ENCODE data around the gene SYS1. TPM values are rescaled to one million over a fixed set of nuclear protein-coding genes. Genes with fewer than 3 reads are reported as not detected.

Gene SYS1
- total and polyA plus RNA-seq, 2 donors (not counting 3 experiments of a cell fraction or from before 2014, with no cell fraction given): 27.4 to 79.6 TPM

DNA sequence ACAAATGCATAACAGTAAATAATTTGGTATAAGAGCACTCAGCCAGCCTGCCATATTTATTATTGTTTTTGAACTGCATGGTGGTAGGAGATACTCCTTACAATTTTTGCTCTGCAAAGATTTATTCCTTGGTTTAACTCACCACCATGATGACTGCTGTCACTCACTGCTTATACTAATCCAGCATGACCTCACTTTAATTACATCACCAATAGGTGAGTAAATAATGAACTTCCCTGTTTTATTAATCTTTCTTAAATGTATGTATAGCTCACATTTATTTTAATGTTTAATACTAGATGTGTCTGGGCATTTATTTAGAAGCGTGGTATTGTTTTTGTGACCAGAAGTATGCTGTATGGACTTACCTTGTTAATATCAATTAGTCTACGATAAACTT is 28.0 kb downstream of the SYS1 start:
- no TSS peak for BruUV-seq (replicated peaks)
- Histone ChIP-seq H3K36me3 (ENCODE audit: control insufficient read depth in 2 of 2, extremely low read depth in 1 of 2, insufficient read depth in 2 of 2, low read length in 2 of 2) (no peaks in the 10 kb centered on the region), H3K9me3 (replicated peaks; ENCODE audit: control insufficient read depth, insufficient read depth, low read length) (no peaks in the 10 kb centered on the region), H3K27ac (ENCODE audit: insufficient read depth, low read depth, low read length) (no peak overlapping the region), H3K27me3 (ENCODE audit: control insufficient read depth in 2 of 2, insufficient read depth in 2 of 2, low read length in 2 of 2) (no peaks in the 10 kb centered on the region), H2AFZ (ENCODE audit: low read depth, low read length) (no peak overlapping the region), H3K79me2 (ENCODE audit: control insufficient read depth, insufficient read depth, low read length) (no peaks in the 10 kb centered on the region), H3K4me3 (replicated peaks in 1 of 3; ENCODE audit: insufficient read depth in 1 of 3, low read depth in 1 of 3, low read length in 3 of 3) (no peak overlapping the region), H3K9me1 (replicated peaks; ENCODE audit: control insufficient read depth, extremely low read depth, insufficient read depth, low read length) (no peaks in the 10 kb centered on the region), H3K4me2 (ENCODE audit: insufficient read depth, low read length) (no peak overlapping the region), H3K4me1 (ENCODE audit: control insufficient read depth, extremely low read depth, insufficient read depth, low read length) (peaks cover 3% of the 10 kb centered on the region), H3K9ac (replicated peaks; ENCODE audit: extremely low read depth, insufficient read depth, low read length) (no peak overlapping the region), H4K20me1 (replicated peaks; ENCODE audit: control insufficient read depth, extremely low read depth, insufficient read depth, low read length) (no peaks in the 10 kb centered on the region)
- DNase-seq (ENCODE audit: low read depth, low spot score) (no peak), FAIRE-seq (no peak)
- ChIA-PET POLR2A (no interaction called here), CTCF (interaction anchor here (2.9 kb wide), 1 partner anchor 46 kb away, joined by 11 read pairs; no protein-coding TSS in a partner anchor)
- intact Hi-C loops (cut with micrococcal nuclease) (no loop called here), dilution Hi-C loops (cut with MboI; ENCODE audit: extremely low pct_ligation_motif_present, low sequenced_read_pairs) (no loop called here)
- TF ChIP-seq, protein P1, sequence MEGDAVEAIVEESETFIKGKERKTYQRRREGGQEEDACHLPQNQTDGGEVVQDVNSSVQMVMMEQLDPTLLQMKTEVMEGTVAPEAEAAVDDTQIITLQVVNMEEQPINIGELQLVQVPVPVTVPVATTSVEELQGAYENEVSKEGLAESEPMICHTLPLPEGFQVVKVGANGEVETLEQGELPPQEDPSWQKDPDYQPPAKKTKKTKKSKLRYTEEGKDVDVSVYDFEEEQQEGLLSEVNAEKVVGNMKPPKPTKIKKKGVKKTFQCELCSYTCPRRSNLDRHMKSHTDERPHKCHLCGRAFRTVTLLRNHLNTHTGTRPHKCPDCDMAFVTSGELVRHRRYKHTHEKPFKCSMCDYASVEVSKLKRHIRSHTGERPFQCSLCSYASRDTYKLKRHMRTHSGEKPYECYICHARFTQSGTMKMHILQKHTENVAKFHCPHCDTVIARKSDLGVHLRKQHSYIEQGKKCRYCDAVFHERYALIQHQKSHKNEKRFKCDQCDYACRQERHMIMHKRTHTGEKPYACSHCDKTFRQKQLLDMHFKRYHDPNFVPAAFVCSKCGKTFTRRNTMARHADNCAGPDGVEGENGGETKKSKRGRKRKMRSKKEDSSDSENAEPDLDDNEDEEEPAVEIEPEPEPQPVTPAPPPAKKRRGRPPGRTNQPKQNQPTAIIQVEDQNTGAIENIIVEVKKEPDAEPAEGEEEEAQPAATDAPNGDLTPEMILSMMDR (IDR thresholded peaks at IDR 0.05; ENCODE audit: extremely low read depth in 1 of 2, insufficient read depth in 1 of 2, low read depth in 1 of 2, low read length in 2 of 2): no peak
- TF ChIP-seq FOS (IDR thresholded peaks at IDR 0.05; ENCODE audit: borderline replicate concordance, insufficient read depth, low read length) (no peak), JUN (IDR thresholded peaks at IDR 0.05; ENCODE audit: borderline replicate concordance, insufficient read depth, insufficient read length, low read depth) (no peak), EZH2 (IDR thresholded peaks at IDR 0.05; ENCODE audit: borderline replicate concordance, low read depth, low read length, severe bottlenecking) (no peak), POLR2A (IDR thresholded peaks at IDR 0.05; ENCODE audit: low read depth, low read length) (no peak), POLR2AphosphoS5 (IDR thresholded peaks at IDR 0.05; ENCODE audit: insufficient read depth, low read depth, low read length) (no peak), MYC (IDR thresholded peaks at IDR 0.05; ENCODE audit: low read depth, low read length) (no peak), GATA2 (IDR thresholded peaks at IDR 0.05; ENCODE audit: insufficient read depth, insufficient read length, low read depth, low read length) (no peak)
- TF ChIP-seq, protein P2, sequence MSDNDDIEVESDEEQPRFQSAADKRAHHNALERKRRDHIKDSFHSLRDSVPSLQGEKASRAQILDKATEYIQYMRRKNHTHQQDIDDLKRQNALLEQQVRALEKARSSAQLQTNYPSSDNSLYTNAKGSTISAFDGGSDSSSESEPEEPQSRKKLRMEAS (IDR thresholded peaks at IDR 0.05; ENCODE audit: insufficient read depth, insufficient read length): no peak
